ENCODE data around the gene PLEKHF1. TPM values are rescaled to one million over a fixed set of nuclear protein-coding genes. Genes with fewer than 3 reads are reported as not detected.

PLEKHF1 gene
- total RNA-seq, 1 experiment from 2014 or later = 12.9 TPM

- DNase-seq = peak; percentile 7
- Histone ChIP-seq H3K36me3 (replicated peaks; ENCODE audit: control insufficient read depth, insufficient read depth, low read length) (no peaks in the 10 kb centered on the region), H3K27me3 (ENCODE audit: control insufficient read depth, insufficient read depth, low read length) (no peaks in the 10 kb centered on the region), H3K4me3 (ENCODE audit: insufficient read depth, low read depth, low read length) (no peak overlapping the region)
Observed at GRCh38 chr19:29645911-29646310, 19.4 kb upstream of the PLEKHF1 start.

GRCh38 chr19:29650772-29651387 lies 14.4 kb upstream of the PLEKHF1 start:
- Histone ChIP-seq H3K27me3 (ENCODE audit: control insufficient read depth, insufficient read depth, low read length) (no peaks in the 10 kb centered on the region), H3K36me3 (replicated peaks; ENCODE audit: control insufficient read depth, insufficient read depth, low read length) (no peaks in the 10 kb centered on the region), H3K4me3 (ENCODE audit: insufficient read depth, low read depth, low read length) (no peak overlapping the region)
- peak; percentile 8 for DNase-seq

GRCh38 chr19:29651622-29652394 lies 13.5 kb upstream of the PLEKHF1 start:
- DNase-seq = no peak
- Histone ChIP-seq H3K4me3 (ENCODE audit: insufficient read depth, low read depth, low read length) (no peak overlapping the region), H3K27me3 (ENCODE audit: control insufficient read depth, insufficient read depth, low read length) (no peaks in the 10 kb centered on the region)

DNA sequence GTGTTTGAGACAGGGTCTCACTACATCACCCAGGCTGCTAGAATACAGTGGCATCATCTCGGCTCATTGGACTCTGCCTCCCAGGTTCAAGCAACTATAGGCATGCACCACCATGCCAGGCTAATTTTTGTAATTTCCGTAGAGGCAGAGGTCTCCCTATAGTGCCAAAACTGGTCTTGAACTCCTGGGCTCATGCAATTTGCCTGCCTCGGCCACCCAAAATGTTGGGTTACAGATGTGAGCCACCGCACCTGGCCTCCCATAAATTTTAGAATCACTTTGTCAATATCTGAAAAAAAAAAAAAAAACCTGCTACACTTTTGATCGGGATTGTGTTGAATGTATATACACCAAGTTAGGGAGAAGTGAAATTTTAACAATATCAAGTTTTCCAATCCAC lies 11.9 kb upstream of the PLEKHF1 start:
- Histone ChIP-seq H3K27me3 (ENCODE audit: control insufficient read depth, insufficient read depth, low read length) (no peaks in the 10 kb centered on the region), H3K4me3 (ENCODE audit: insufficient read depth, low read depth, low read length) (no peak overlapping the region), H3K36me3 (replicated peaks; ENCODE audit: control insufficient read depth, insufficient read depth, low read length) (no peaks in the 10 kb centered on the region)
- DNase-seq = no peak

More at GRCh38 chr19:29651622-29652394, 13.5 kb upstream of the PLEKHF1 start:
- no peaks in the 10 kb centered on the region for H3K36me3 ChIP-seq (replicated peaks; ENCODE audit: control insufficient read depth, insufficient read depth, low read length)

GRCh38 chr19:29655648-29656335 lies 9.5 kb upstream of the PLEKHF1 start:
- Histone ChIP-seq H3K27me3 (ENCODE audit: control insufficient read depth, insufficient read depth, low read length) (no peaks in the 10 kb centered on the region), H3K4me3 (ENCODE audit: insufficient read depth, low read depth, low read length) (no peak overlapping the region), H3K36me3 (replicated peaks; ENCODE audit: control insufficient read depth, insufficient read depth, low read length) (no peaks in the 10 kb centered on the region)
- peak; percentile 27 for DNase-seq

DNA sequence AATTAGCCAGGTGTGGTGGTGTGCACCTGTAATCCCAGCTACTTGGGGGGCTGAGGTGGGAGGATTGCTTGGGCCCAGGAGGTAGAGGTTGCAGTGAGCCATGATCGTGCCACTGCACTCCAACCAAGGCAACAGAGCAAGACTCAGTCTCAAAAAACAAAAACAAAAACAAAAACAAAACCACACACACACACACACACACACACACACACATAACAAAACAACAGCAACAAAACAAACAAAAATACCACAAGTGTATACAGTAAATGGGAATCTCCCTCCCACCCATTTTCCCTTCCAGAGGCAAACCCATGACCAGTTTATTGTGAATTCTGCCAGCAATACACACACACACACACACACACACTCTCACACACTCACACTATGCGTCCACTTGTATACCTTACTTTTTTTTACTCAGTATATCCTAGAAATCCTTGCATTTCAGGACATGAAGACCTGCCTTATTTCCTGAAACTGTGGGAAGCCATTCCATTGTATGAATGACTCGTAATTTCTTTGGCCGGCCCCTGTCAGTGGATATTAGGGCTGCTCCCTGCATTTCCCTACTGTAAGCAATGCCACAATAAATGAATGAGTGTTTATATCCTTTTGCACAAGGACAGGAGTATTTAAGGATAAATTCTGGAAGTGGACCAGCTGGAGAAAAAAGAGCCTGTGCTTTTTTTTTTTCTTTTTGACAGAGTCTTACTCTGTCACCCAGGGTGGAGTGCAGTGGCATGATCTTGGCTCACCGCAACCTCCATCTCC lies 6.9 kb upstream of the PLEKHF1 start:
- Histone ChIP-seq H3K36me3 (replicated peaks; ENCODE audit: control insufficient read depth, insufficient read depth, low read length) (no peaks in the 10 kb centered on the region), H3K4me3 (ENCODE audit: insufficient read depth, low read depth, low read length) (no peak overlapping the region), H3K27me3 (ENCODE audit: control insufficient read depth, insufficient read depth, low read length) (no peaks in the 10 kb centered on the region)
- DNase-seq = no peak

DNA sequence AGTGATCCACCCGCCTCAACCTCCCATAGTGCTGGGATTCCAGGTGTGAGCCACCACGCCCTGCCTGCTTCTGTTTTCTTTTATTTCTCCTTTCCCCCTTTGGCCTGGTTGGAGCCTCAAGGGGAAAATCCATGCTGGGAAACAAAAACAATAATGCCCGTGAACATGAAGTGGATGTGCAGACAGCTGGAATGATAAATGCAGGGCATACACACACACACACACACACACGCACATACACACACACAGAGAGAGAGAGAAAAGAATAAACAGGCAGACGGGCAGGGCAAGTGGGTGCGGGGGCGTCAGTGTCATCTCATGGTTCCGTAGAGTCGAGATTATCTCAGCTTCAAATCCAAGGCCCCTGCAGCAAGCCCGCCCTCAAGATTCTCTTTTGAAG lies 4.4 kb upstream of the PLEKHF1 start:
- H3K4me3 ChIP-seq (ENCODE audit: insufficient read depth, low read depth, low read length) = no peak overlapping the region
- peaks cover 2% of the 10 kb centered on the region; the same call in 1 of the 2 replicates for H3K27me3 ChIP-seq (ENCODE audit: control insufficient read depth, insufficient read depth, low read length)
- no peaks in the 10 kb centered on the region for H3K36me3 ChIP-seq (replicated peaks; ENCODE audit: control insufficient read depth, insufficient read depth, low read length)
- no peak for DNase-seq

DNA sequence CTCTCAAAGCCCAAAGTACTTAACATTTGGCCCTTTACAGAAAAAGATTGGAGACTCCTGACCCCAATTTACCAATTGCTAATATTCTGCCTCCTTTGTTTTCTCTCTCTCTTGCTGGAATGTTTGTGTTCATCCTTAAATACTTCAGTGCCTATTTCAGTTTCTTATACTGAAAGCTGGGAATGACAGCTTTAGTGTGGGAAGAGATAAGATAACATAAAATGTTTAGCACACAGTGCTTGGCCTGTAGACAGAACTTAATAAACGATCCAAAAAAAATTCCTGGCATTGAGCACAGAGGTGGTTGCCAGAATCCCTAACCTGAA lies 3.0 kb upstream of the PLEKHF1 start:
- DNase-seq = no peak
- Histone ChIP-seq H3K36me3 (replicated peaks; ENCODE audit: control insufficient read depth, insufficient read depth, low read length) (no peaks in the 10 kb centered on the region), H3K27me3 (ENCODE audit: control insufficient read depth, insufficient read depth, low read length) (peaks cover 2% of the 10 kb centered on the region; the same call in 1 of the 2 replicates), H3K4me3 (ENCODE audit: insufficient read depth, low read depth, low read length) (no peak overlapping the region)

- Histone ChIP-seq H3K27me3 (ENCODE audit: control insufficient read depth, insufficient read depth, low read length) (peaks cover 2% of the 10 kb centered on the region; the same call in 1 of the 2 replicates), H3K36me3 (replicated peaks; ENCODE audit: control insufficient read depth, insufficient read depth, low read length) (no peaks in the 10 kb centered on the region), H3K4me3 (ENCODE audit: insufficient read depth, low read depth, low read length) (no peak overlapping the region)
- DNase-seq = peak; percentile 23
Observed at GRCh38 chr19:29662604-29663404, 2.5 kb upstream of the PLEKHF1 start.

DNA sequence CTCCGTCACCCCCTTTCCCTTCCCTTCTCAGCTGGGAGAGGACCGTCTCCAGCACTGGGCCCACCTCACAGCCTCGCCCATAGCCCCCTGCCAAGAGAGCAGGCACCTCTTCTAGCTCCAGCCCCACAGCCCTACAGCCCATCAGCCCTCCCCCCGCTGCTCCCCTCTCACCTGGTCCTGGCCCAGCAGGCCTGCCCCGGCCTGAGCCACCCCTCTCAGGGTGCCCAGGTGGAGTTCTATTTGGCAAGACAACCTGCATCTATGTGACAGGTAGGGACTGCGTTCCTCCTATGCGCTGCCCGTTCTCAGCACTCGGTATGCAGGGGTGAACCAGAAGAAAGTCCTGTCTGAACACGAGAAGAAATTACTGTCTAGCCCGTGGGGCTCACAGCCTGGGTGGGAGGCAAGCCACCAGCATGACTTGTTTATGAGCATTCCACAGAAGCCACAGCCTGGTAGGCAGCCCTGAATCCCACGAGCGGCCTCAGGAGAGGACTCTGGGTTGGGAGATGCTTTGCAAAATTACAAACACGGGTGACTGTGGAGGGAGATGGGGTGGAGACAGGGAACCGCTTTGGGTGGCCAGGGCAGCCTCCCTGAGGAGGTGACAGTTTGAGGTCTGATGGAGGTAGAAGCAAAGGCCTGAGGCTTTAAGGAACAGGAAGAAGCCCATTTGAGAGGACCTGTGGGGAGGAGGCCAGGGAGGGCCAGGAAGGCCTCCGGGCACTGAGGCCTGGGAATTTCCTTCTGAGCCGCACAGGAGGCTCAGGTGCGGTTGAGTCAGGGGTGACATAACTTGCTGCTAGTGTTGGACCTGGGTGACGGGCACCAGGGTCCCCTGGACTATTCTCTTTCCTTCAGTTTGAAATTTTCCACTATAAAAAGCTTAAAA lies 1.2 kb upstream of the PLEKHF1 start:
- Histone ChIP-seq H3K4me3 (ENCODE audit: insufficient read depth, low read depth, low read length) (no peak overlapping the region), H3K36me3 (replicated peaks; ENCODE audit: control insufficient read depth, insufficient read depth, low read length) (no peaks in the 10 kb centered on the region), H3K27me3 (ENCODE audit: control insufficient read depth, insufficient read depth, low read length) (peaks cover 2% of the 10 kb centered on the region; the same call in 1 of the 2 replicates)
- no peak for DNase-seq

DNA sequence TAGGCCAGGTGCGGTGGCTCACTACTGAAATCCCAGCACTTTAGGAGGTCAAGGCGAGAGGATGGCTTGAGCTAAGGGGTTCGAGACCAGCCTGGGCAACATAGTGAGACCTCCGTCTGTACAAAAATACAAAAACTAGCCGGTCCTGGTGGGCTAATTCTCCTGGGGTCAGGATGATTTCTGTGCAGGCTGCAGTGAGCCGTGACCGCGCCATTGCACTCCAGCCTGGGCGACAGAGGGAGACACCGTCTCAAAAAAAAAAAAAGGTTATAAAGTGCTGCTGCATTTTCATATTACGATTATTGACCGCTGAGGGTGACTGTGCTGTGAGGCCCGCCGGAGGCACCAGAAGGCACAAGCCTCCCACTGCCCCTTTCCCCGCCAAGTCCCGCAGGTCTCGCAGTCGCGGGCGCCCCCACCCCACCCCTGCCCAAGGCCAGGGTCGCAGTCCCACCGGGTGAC lies 477 bp upstream of the PLEKHF1 start:
- H3K4me3 ChIP-seq (ENCODE audit: insufficient read depth, low read depth, low read length) = peak overlapping the region; percentile 54

DNA sequence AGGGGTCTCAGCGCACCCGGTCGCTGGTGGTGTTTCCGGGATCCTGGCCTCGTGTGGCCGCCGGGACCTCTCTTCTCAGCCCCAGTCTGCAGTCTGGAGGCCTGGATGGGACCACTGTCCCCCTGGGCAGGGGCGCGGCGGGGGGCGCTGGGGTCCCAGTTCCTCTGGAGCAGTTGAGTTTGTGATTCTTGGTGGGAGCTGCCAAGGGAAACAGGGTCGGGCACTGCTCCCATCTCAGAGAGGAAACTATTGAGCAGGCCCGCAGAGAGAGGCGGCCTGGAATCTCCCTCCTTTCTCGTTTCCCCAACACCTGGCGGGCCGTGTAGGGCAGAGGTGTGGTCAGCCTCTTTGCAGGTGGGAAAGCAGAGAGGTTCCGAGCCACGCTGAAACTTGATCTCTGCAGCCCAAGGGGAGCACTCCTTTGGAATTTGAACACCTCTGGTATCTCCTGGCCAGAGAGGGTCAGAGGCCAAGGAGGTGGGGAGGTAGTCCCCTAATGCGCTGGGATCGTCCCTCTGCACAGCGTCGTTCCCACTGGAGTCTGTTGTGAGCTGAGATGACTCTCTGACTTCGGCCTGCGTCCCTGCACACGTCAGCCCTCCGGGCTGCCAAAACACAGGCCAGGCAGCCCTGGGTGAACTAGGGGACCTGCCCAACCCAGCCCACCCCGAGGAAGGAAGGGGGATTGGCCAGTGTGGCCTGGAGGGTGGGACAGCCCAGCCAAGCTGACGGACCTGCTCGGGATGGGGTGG lies 741 bp downstream of the PLEKHF1 start:
- peak; percentile 87 for DNase-seq
- H3K27me3 ChIP-seq (ENCODE audit: control insufficient read depth, insufficient read depth, low read length) = peaks cover 2% of the 10 kb centered on the region; the same call in 1 of the 2 replicates
- peak overlapping the region; percentile 83 for H3K4me3 ChIP-seq (ENCODE audit: insufficient read depth, low read depth, low read length)
- H3K36me3 ChIP-seq (replicated peaks; ENCODE audit: control insufficient read depth, insufficient read depth, low read length) = no peaks in the 10 kb centered on the region

More for the DNA sequence above, 477 bp upstream of the PLEKHF1 start:
- peaks cover 2% of the 10 kb centered on the region; the same call in 1 of the 2 replicates for H3K27me3 ChIP-seq (ENCODE audit: control insufficient read depth, insufficient read depth, low read length)
- no peak for DNase-seq
- no peaks in the 10 kb centered on the region for H3K36me3 ChIP-seq (replicated peaks; ENCODE audit: control insufficient read depth, insufficient read depth, low read length)
